Neural crest cell (in vitro differentiated cells): ENCODE results near the gene PRRC2C. TPM values are rescaled to one million over a fixed set of nuclear protein-coding genes. Genes with fewer than 3 reads are reported as not detected.
"Not testable (repeated sequence)": the region's sequence is repeated elsewhere in the genome, so short reads cannot be mapped to it uniquely, and the experiment has no call there.

ENCODE experiments used
- DNase-seq: peaks from one replicate; pipeline ENCODE4 v3.0.0; 2021; ENCODE audit warnings: low read depth, mixed read lengths, low spot score
- H3K27ac Mint-ChIP-seq: one replicate; pipeline ENCODE4 v1.8.0; 2021; ENCODE audit warnings: mild to moderate bottlenecking, mixed read lengths; ENCODE audit not compliant: unreplicated experiment
- H3K27me3 Mint-ChIP-seq: 2 replicates; pipeline ENCODE4 v1.8.0; 2021; ENCODE audit warnings: low read depth, mild to moderate bottlenecking, mixed read lengths
- H3K36me3 Mint-ChIP-seq: 2 replicates; pipeline ENCODE4 v1.8.0; 2021; ENCODE audit warnings: low read depth, mild to moderate bottlenecking, mixed read lengths
- H3K4me1 Mint-ChIP-seq: 2 replicates; pipeline ENCODE4 v1.8.0; 2021; ENCODE audit warnings: mixed read lengths
- H3K4me3 Mint-ChIP-seq: one replicate; pipeline ENCODE4 v1.8.0; 2021; ENCODE audit warnings: mild to moderate bottlenecking, mixed read lengths
- H3K9me3 Mint-ChIP-seq: 2 replicates; pipeline ENCODE4 v1.8.0; 2021; ENCODE audit warnings: mixed read lengths
- total RNA-seq: library from RNA; stranded (reverse); gene quantifications from 2 replicates; pipeline ENCODE4 v1.2.1, GENCODE V29; 2021
- TF ChIP-seq, protein P1 (sequence below): fragments of 200-600 bp; sonication (generic); conservative IDR thresholded peaks from 2 replicates; pipeline ENCODE4 v1.5.0; 2021; ENCODE audit warnings: antibody characterized with exemption, mild to moderate bottlenecking

PRRC2C gene
- total RNA-seq, 1 donor from 2014 or later: 218 TPM

DNA sequence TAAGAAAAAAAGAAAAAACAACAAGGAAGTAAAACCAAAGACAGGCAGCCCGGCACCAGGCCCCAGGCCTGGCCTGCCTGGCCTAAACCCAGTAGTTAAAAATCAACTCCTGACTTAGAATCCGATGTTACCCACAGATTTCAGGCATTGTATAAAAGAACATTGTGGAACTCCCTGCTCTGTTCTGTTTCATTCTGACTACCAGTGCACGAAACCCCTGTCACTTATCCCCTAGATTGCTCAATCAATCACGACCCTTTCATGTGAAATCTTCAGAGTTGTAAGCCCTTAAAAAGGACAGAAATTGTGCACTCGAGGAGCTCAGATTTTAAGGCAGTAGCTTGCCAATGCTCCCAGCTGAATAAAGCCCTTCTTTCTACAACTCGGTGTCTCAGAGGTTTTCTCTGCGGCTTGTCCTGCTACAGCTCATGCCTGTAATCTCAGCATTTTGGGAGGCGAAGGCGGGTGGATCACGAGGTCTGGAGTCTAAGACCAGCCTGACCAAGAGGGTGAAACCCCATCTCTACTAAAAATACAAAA is 121.1 kb downstream of the PRRC2C start:
- DNase-seq: no peak
- no peak overlapping the region for H3K27ac Mint-ChIP-seq
- H3K4me1 Mint-ChIP-seq: no peaks in the 10 kb centered on the region
- TF ChIP-seq, protein P1, sequence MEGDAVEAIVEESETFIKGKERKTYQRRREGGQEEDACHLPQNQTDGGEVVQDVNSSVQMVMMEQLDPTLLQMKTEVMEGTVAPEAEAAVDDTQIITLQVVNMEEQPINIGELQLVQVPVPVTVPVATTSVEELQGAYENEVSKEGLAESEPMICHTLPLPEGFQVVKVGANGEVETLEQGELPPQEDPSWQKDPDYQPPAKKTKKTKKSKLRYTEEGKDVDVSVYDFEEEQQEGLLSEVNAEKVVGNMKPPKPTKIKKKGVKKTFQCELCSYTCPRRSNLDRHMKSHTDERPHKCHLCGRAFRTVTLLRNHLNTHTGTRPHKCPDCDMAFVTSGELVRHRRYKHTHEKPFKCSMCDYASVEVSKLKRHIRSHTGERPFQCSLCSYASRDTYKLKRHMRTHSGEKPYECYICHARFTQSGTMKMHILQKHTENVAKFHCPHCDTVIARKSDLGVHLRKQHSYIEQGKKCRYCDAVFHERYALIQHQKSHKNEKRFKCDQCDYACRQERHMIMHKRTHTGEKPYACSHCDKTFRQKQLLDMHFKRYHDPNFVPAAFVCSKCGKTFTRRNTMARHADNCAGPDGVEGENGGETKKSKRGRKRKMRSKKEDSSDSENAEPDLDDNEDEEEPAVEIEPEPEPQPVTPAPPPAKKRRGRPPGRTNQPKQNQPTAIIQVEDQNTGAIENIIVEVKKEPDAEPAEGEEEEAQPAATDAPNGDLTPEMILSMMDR: no peak
- no peaks in the 10 kb centered on the region for H3K27me3 Mint-ChIP-seq
- no peaks in the 10 kb centered on the region for H3K36me3 Mint-ChIP-seq
- no peaks in the 10 kb centered on the region for H3K9me3 Mint-ChIP-seq
- no peak overlapping the region for H3K4me3 Mint-ChIP-seq

DNA sequence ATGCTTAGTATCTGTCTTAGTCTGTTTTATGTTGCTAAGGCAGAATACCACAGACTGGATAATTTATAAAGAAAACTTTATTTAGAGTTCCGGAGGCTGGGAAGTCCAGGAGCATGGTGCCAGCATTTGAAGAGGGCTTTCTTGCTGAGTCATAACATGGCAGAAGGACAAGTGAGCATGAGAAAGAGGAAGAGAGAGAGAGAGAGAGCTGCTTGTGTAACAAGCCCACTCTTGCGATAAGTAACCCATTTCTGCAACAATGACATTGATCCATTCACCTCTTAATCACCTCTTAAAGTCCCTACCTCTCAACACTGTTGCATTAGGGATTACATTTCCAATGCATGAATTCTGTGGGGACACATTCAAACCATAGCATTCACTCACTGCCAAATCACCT is 125.1 kb downstream of the PRRC2C start:
- H3K4me3 Mint-ChIP-seq: no peak overlapping the region
- TF ChIP-seq, protein P1: no peak
- no peak overlapping the region for H3K27ac Mint-ChIP-seq
- no peaks in the 10 kb centered on the region for H3K4me1 Mint-ChIP-seq
- no peaks in the 10 kb centered on the region for H3K9me3 Mint-ChIP-seq
- H3K27me3 Mint-ChIP-seq: no peaks in the 10 kb centered on the region
- DNase-seq: no peak
- H3K36me3 Mint-ChIP-seq: no peaks in the 10 kb centered on the region

DNA sequence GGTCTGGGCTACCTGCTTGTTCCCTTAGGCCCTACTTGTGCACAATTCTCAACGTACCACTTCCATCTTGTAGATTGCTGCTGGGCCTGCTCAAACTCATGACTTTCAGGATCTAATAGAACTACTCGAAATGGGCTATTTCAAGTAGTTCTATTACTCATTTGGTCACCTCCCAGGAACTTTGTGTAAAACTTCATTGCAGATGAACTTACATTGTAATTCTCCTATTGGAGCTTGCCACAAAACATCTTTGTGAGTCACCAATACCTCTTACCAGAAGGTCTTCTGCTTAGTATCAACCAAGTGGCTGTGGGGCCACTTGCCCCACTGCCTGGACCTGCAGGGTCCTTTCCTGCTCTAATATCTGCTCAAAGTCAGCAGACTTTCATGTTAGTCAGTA is 126.0 kb downstream of the PRRC2C start:
- H3K27me3 Mint-ChIP-seq: no peaks in the 10 kb centered on the region
- H3K4me1 Mint-ChIP-seq: no peaks in the 10 kb centered on the region
- TF ChIP-seq, protein P1: no peak
- DNase-seq: no peak
- H3K9me3 Mint-ChIP-seq: no peaks in the 10 kb centered on the region
- no peak overlapping the region for H3K27ac Mint-ChIP-seq
- H3K4me3 Mint-ChIP-seq: no peak overlapping the region
- H3K36me3 Mint-ChIP-seq: no peaks in the 10 kb centered on the region

DNA sequence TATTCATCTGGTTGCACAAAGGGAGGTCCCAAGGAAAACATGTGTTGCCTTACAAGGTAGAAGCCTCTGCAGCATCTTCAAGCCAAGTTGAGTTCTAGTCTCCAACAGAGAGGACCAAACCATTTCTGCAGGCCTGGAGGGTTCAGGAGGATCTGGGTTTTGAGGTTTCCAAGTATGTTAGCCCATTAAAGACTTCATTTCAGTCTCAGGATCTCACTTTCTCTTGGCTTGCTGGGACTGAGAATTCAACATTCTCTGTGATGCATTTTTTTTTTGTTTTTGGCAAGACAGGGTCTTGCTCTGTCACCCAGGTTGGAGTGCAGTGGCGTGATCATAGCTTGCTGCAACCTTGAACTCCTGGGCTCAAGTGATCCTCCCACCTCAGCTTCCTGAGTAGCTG is 128.0 kb downstream of the PRRC2C start:
- Mint-ChIP-seq H3K9me3 (no peaks in the 10 kb centered on the region), H3K36me3 (no peaks in the 10 kb centered on the region), H3K27me3 (no peaks in the 10 kb centered on the region), H3K4me3 (no peak overlapping the region), H3K27ac (no peak overlapping the region), H3K4me1 (no peaks in the 10 kb centered on the region)
- no peak for DNase-seq
- TF ChIP-seq, protein P1: no peak

- not testable (repeated sequence) for H3K27ac Mint-ChIP-seq, H3K9me3 Mint-ChIP-seq, H3K4me1 Mint-ChIP-seq, H3K27me3 Mint-ChIP-seq, DNase-seq, H3K4me3 Mint-ChIP-seq, H3K36me3 Mint-ChIP-seq
Measured at GRCh38 chr1:171615122-171615906, 130.0 kb downstream of the PRRC2C start.

- Mint-ChIP-seq H3K27ac (no peak overlapping the region), H3K9me3 (peaks cover 3% of the 10 kb centered on the region), H3K36me3 (no peaks in the 10 kb centered on the region), H3K4me1 (no peaks in the 10 kb centered on the region), H3K4me3 (no peak overlapping the region), H3K27me3 (no peaks in the 10 kb centered on the region)
- no peak for DNase-seq
- TF ChIP-seq, protein P1: no peak
Measured at GRCh38 chr1:171616586-171616985, 131.3 kb downstream of the PRRC2C start.
